Neural progenitor cell (in vitro differentiated cells): ENCODE results near the gene B9D1. TPM values are rescaled to one million over a fixed set of nuclear protein-coding genes. Genes with fewer than 3 reads are reported as not detected.

ENCODE experiments used
- DNase-seq: peaks from one replicate; pipeline ENCODE4 v3.0.0-alpha.2; 2016; ENCODE audit warnings: low spot score
- H2AFZ ChIP-seq: fragments of 200-600 bp; sonication (generic); replicated peaks from 2 replicates; pipeline ENCODE4 v1.6.1; 2016; ENCODE audit warnings: antibody characterized with exemption
- H3F3A ChIP-seq: fragments of 200-600 bp; sonication (generic); 2 replicates; pipeline ENCODE4 v1.6.1; 2016; ENCODE audit warnings: antibody characterized with exemption, low read depth
- H3K27ac ChIP-seq: fragments of 200-600 bp; sonication (generic); 2 replicates; pipeline ENCODE4 v1.5.1; 2016; ENCODE audit warnings: mild to moderate bottlenecking
- H3K27me3 ChIP-seq: fragments of 200-600 bp; sonication (generic); 2 replicates; pipeline ENCODE4 v1.6.1; 2016; ENCODE audit warnings: mild to moderate bottlenecking, moderate library complexity
- H3K36me3 ChIP-seq: fragments of 200-600 bp; sonication (generic); 2 replicates; pipeline ENCODE4 v1.5.1; 2016
- H3K4me1 ChIP-seq: fragments of 200-600 bp; sonication (generic); 2 replicates; pipeline ENCODE4 v1.6.1; 2016; ENCODE audit warnings: mixed run types
- H3K4me2 ChIP-seq: fragments of 200-600 bp; sonication (generic); 2 replicates; pipeline ENCODE4 v1.6.1; 2016
- H3K4me3 ChIP-seq: fragments of 200-600 bp; sonication (generic); 2 replicates; pipeline ENCODE4 v1.5.1; 2016
- H3K79me2 ChIP-seq: fragments of 200-600 bp; sonication (generic); 2 replicates; pipeline ENCODE4 v1.6.1; 2016; ENCODE audit warnings: low read depth
- H3K9ac ChIP-seq: fragments of 200-600 bp; sonication (generic); 2 replicates; pipeline ENCODE4 v1.6.1; 2016
- H3K9me3 ChIP-seq: fragments of 200-600 bp; sonication (generic); 2 replicates; pipeline ENCODE4 v1.5.1; 2016; ENCODE audit warnings: low read depth
- H4K20me1 ChIP-seq: fragments of 200-600 bp; sonication (generic); 2 replicates; pipeline ENCODE4 v1.6.1; 2016; ENCODE audit warnings: low read depth
- H3K27ac Mint-ChIP-seq: 3 replicates; pipeline ENCODE4 v1.8.0; 2021; ENCODE audit warnings: mixed read lengths
- H3K27me3 Mint-ChIP-seq: 2 replicates; pipeline ENCODE4 v1.8.0; 2022; ENCODE audit warnings: low read depth, mild to moderate bottlenecking, inconsistent platforms, moderate library complexity, mixed read lengths; ENCODE audit not compliant: insufficient read depth
- H3K36me3 Mint-ChIP-seq: 3 replicates; pipeline ENCODE4 v1.8.0; 2021; ENCODE audit warnings: mixed read lengths
- H3K4me1 Mint-ChIP-seq: 3 replicates; pipeline ENCODE4 v1.8.0; 2021; ENCODE audit warnings: mixed read lengths
- H3K4me3 Mint-ChIP-seq: 3 replicates; pipeline ENCODE4 v1.8.0; 2021; ENCODE audit warnings: mild to moderate bottlenecking, moderate library complexity, mixed read lengths
- H3K9me3 Mint-ChIP-seq: 3 replicates; pipeline ENCODE4 v1.8.0; 2020; ENCODE audit warnings: mixed read lengths
- CTCF ChIP-seq: fragments of 200-600 bp; sonication (generic); IDR thresholded peaks from 2 replicates; pipeline ENCODE4 v1.5.1; 2017; ENCODE audit warnings: antibody characterized with exemption, mild to moderate bottlenecking
- EZH2 ChIP-seq: fragments of 200-600 bp; sonication (generic); IDR thresholded peaks from 2 replicates; pipeline ENCODE4 v1.6.1; 2017; ENCODE audit warnings: antibody characterized with exemption, mild to moderate bottlenecking, moderate library complexity
- EZH2phosphoT487 ChIP-seq: fragments of 200-600 bp; sonication (generic); IDR thresholded peaks from 2 replicates; pipeline ENCODE4 v1.6.1; 2017; ENCODE audit warnings: antibody characterized with exemption
- total RNA-seq: library from RNA; depleted of rRNA; stranded (reverse); fragments of >200 nt; gene quantifications from 2 replicates; pipeline ENCODE4 v1.2.3, GENCODE V29; 2015; ENCODE audit warnings: low replicate concordance

The B9D1 gene
- total RNA-seq, 1 donor from 2014 or later, result 15.1 TPM

GRCh38 chr17:19408346-19408710 is 45.8 kb upstream of the B9D1 start:
- Histone ChIP-seq H3K27me3 (no peaks in the 10 kb centered on the region), H2AFZ (no peak overlapping the region), H3K27ac (no peak overlapping the region), H3K36me3 (no peaks in the 10 kb centered on the region), H3K79me2 (no peaks in the 10 kb centered on the region), H3K4me3 (no peak overlapping the region), H3K9me3 (no peaks in the 10 kb centered on the region), H3K4me1 (peaks cover 13% of the 10 kb centered on the region), H4K20me1 (no peaks in the 10 kb centered on the region), H3K4me2 (no peak overlapping the region), H3F3A (no peaks in the 10 kb centered on the region), H3K9ac (no peak overlapping the region)
- no peak overlapping the region for H3K4me3 Mint-ChIP-seq
- peaks cover 12% of the 10 kb centered on the region for H3K27me3 Mint-ChIP-seq
- H3K9me3 Mint-ChIP-seq, result no peaks in the 10 kb centered on the region
- no peak overlapping the region for H3K27ac Mint-ChIP-seq
- H3K36me3 Mint-ChIP-seq, result peaks cover 1% of the 10 kb centered on the region
- peaks cover 22% of the 10 kb centered on the region for H3K4me1 Mint-ChIP-seq
- no peak for DNase-seq
- TF ChIP-seq EZH2 (no peak), CTCF (no peak), EZH2phosphoT487 (no peak)

- no peaks in the 10 kb centered on the region for H3K27me3 ChIP-seq
- no peak overlapping the region for H2AFZ ChIP-seq
Measured at GRCh38 chr17:19407601-19408345, 45.2 kb upstream of the B9D1 start.

GRCh38 chr17:19405114-19405513 is 42.6 kb upstream of the B9D1 start:
- Histone ChIP-seq H3K4me2 (no peak overlapping the region), H3F3A (no peaks in the 10 kb centered on the region), H3K9me3 (no peaks in the 10 kb centered on the region), H3K27me3 (no peaks in the 10 kb centered on the region), H2AFZ (no peak overlapping the region), H4K20me1 (no peaks in the 10 kb centered on the region), H3K9ac (no peak overlapping the region), H3K36me3 (no peaks in the 10 kb centered on the region), H3K4me1 (no peaks in the 10 kb centered on the region), H3K4me3 (no peak overlapping the region), H3K79me2 (no peaks in the 10 kb centered on the region), H3K27ac (no peak overlapping the region)
- peaks cover 7% of the 10 kb centered on the region for H3K27me3 Mint-ChIP-seq
- peaks cover 1% of the 10 kb centered on the region for H3K36me3 Mint-ChIP-seq
- DNase-seq, result no peak
- TF ChIP-seq EZH2phosphoT487, result no peak
- no peak for TF ChIP-seq EZH2
- H3K9me3 Mint-ChIP-seq, result no peaks in the 10 kb centered on the region
- H3K27ac Mint-ChIP-seq, result no peak overlapping the region
- H3K4me1 Mint-ChIP-seq, result peaks cover 9% of the 10 kb centered on the region
- H3K4me3 Mint-ChIP-seq, result no peak overlapping the region

More at GRCh38 chr17:19407601-19408345, 45.2 kb upstream of the B9D1 start:
- no peak overlapping the region for H3K27ac Mint-ChIP-seq
- H3K27me3 Mint-ChIP-seq, result peaks cover 10% of the 10 kb centered on the region
- H3K4me3 Mint-ChIP-seq, result no peak overlapping the region
- no peak overlapping the region for H3K27ac ChIP-seq
- no peaks in the 10 kb centered on the region for H4K20me1 ChIP-seq
- TF ChIP-seq EZH2phosphoT487 (no peak), EZH2 (no peak)
- H3K4me1 ChIP-seq, result peaks cover 13% of the 10 kb centered on the region
- H3F3A ChIP-seq, result no peaks in the 10 kb centered on the region
- peaks cover 1% of the 10 kb centered on the region for H3K36me3 Mint-ChIP-seq
- H3K36me3 ChIP-seq, result no peaks in the 10 kb centered on the region
- DNase-seq, result no peak
- peaks cover 22% of the 10 kb centered on the region for H3K4me1 Mint-ChIP-seq
- no peak overlapping the region for H3K4me2 ChIP-seq
- H3K79me2 ChIP-seq, result no peaks in the 10 kb centered on the region
- H3K9me3 ChIP-seq, result no peaks in the 10 kb centered on the region
- no peak overlapping the region for H3K9ac ChIP-seq
- H3K4me3 ChIP-seq, result no peak overlapping the region
- no peaks in the 10 kb centered on the region for H3K9me3 Mint-ChIP-seq

- Histone ChIP-seq H3K4me1 (no peaks in the 10 kb centered on the region), H3F3A (no peaks in the 10 kb centered on the region), H4K20me1 (no peaks in the 10 kb centered on the region), H3K36me3 (no peaks in the 10 kb centered on the region), H3K9ac (no peak overlapping the region), H3K4me3 (no peak overlapping the region), H3K79me2 (no peaks in the 10 kb centered on the region), H3K9me3 (no peaks in the 10 kb centered on the region), H3K27me3 (no peaks in the 10 kb centered on the region), H3K4me2 (no peak overlapping the region), H2AFZ (no peak overlapping the region), H3K27ac (no peak overlapping the region)
- DNase-seq, result no peak
- TF ChIP-seq EZH2 (no peak), CTCF (no peak), EZH2phosphoT487 (no peak)
- peaks cover 4% of the 10 kb centered on the region for H3K4me1 Mint-ChIP-seq
- no peak overlapping the region for H3K4me3 Mint-ChIP-seq
- H3K27me3 Mint-ChIP-seq, result peaks cover 3% of the 10 kb centered on the region
- H3K27ac Mint-ChIP-seq, result no peak overlapping the region
- H3K9me3 Mint-ChIP-seq, result no peaks in the 10 kb centered on the region
- H3K36me3 Mint-ChIP-seq, result peaks cover 1% of the 10 kb centered on the region
Measured at GRCh38 chr17:19404264-19404663, 41.7 kb upstream of the B9D1 start.
